G401.6 (cell line): Measurements from ENCODE around the gene JAM2.
"Not testable (repeated sequence)": the region's sequence is repeated elsewhere in the genome, so short reads cannot be mapped to it uniquely, and the experiment has no call there.

ENCODE experiments used
- FAIRE-seq: peaks from 2 replicates; lab custom pipeline; 2012; peaks lifted over from hg19 to GRCh38; lab: Jason Lieb, UNC

Gene JAM2

DNA sequence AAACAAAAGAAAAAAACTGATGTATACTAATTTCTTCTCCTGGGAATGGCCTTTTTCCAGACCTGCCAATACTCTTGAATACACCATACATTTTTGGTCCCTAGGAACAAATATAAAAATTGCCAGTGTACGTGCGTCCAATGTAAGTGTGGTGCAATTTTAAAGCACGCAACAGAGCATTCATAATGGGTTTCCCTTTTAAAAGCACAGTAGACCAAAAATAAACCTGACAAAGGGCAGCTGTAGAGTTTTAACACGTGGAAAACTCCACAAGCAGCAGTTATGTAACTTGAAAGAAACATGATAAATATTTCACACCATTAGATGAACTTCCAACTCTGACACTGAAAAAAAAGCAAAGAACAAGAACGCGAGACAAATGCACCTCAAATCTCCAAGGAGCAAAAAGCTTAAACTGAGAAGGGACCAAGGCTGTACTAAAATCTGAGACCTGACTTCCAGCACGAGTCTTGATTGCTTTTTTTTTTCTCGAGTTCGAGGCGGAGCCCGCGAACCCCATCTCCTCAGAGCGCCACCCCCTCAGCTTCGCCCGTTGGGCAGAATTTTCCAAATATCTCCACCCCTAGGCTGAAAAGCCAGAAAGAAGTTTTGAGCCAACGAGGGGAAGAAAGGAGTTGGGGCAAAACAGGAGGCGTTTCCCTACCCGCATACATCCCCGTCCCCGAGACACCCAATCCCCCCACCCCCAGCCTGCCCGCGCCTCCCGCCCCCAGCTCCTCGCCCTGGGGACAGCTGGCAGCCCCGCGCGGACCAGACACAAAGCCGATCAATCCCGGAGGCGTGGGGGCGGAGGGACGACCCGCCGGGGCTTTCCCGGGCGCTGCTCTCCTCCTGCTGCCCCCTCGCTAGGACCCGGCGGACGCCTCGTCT lies at the start of gene JAM2:
JAM2 (plus strand) TSS at position 599 of the 891 bp plus-strand sequence. CDS start 564 bp downstream, outside the sequence.
- no peak for FAIRE-seq

DNA sequence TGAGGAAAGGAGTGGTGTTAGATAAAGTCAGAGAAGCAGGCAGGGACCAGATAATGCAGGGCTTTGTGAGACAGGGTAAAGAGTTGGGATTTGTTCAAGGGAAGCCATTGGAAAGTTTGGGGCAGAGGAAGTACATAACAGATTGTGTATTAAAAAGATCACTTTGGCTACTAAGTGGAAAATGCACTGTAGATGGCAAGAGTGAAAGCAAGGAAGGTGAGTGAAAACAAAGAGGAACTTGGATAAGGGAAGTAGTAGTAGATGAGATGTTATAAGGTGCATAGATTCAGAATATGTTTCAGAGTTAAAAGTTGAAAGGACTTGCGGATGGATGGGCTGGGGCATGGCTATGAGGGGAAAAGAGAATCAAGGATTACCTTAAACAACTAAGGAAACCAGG lies 49.2 kb upstream of the JAM2 start:
- no peak for FAIRE-seq

DNA sequence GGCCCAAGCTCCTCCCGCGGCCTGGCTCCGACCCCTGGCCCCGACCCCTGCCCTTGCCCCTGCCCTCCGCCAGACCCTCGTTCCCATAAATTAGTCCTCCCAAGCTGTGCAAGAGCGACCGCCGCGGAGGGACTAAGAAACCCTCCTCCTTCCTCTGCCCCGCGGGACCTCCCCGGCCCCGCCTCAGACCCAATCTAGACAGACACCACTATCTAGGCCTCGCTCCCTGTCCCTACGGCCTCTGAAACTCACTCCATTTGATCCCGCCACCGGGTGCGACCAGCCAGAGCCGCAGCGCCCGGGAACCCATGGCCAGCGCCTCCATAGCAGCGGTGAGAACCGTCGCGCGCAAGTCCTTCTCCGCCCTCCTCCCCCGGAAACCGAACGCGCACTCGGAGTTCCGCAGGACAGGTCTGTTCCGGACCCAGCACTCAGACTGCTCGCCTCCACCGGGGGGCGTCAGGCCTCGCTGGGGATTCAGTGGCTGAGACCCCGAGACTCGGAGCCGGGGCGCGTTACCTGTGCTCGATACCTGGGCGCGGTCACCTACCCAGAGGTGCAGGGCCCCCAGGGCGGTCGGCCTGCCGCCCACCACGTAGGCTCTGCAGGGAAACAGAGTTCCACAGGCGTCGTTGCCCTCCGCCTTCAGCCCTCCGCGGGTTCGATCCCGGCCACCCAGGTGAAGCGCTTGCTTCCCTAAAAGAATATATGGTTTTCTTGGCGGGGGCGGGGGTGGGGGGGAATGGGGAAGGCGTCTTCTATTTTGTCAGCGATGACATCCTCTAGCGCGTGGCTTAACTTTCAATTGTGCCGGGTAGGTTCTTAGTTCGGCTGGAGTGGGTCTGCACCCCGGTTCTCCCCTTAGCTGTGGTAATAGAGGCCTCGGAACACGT lies 31.7 kb upstream of the JAM2 start, which contains the start of gene MRPL39:
MRPL39 (minus strand) TSS at position 331 of the 893 bp plus-strand sequence; CDS start at position 325, 6 bp downstream.
- FAIRE-seq: no peak

GRCh38 chr21:25608044-25608737 lies 30.9 kb upstream of the JAM2 start:
- peak; percentile 92 for FAIRE-seq

DNA sequence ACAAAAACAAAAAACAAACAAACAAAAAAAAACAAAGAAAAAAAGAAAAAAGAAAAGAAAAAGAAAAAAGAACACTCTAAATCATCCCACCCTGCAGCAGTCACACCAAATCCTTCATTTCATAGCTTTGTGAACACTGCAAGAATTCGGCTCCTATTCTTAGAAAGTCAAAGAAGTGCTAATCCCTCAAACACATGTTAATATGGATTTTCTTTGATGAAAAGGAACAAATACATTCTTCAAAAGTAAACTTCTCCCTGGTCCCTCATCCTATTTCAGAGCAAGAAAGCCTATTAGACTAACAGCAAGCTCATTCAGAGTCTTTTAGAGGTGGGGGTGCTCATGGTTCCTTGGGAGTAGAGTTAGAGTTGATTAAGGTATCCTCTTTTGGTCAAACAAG lies 24.6 kb upstream of the JAM2 start:
- FAIRE-seq: no peak

GRCh38 chr21:25615880-25616279 lies 23.2 kb upstream of the JAM2 start:
- no peak for FAIRE-seq

DNA sequence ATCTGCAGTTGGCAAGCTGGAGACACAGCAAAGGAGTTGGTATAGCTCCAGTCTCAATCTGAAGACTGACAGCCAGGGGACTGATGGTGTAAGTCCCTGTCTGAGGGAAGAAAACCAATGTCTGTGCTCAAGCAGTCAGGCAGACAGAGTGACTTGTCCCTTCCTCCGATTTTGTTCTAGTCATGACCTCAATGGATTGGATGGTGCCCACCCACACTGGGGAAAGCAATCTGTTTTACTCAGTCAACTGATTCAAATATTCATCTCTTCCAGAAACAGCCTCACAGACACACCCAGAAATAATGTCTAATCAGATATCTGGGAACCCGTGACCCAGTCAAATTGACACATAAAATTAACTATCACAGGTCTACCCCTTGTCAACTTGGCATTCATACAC lies 19.9 kb upstream of the JAM2 start:
- no peak for FAIRE-seq

DNA sequence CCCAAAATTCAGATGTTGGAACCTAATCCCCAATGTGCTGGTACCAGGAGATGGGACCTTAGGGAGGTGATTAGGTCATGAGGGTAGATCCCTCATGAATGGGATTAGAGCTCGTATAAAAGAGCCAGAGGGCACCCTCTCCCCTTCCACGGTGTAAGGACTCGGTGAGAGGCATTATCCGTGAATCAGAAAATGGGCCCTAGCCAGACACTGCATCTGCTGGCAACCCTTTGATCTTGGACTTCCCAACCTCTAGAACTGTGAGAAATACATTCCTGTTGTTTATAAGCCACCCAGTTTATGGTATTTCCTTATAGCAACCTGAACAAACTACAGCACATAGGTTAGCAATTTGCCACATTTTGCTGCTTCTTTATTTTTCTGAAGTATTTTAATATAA lies 14.5 kb upstream of the JAM2 start:
- no peak for FAIRE-seq

DNA sequence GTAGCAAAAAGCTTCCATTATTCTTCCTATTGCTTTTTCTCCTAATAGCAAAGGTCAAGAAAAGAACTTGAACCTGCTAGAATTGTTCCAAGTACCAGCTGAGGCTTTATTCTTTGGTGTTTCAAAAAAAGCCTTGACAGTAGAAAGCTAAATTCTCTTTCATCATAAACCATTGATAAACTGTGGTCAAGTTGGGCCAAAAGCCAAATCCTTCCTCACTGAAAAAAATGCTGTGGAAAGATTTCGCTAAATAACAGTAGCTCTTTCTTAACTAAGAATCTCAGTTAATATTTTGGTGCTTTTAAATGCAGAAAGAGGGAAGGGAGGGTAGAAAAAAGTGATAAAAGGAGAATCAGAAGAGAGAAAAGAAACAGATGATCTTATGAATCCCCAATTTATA lies 14.0 kb upstream of the JAM2 start:
- no peak for FAIRE-seq

DNA sequence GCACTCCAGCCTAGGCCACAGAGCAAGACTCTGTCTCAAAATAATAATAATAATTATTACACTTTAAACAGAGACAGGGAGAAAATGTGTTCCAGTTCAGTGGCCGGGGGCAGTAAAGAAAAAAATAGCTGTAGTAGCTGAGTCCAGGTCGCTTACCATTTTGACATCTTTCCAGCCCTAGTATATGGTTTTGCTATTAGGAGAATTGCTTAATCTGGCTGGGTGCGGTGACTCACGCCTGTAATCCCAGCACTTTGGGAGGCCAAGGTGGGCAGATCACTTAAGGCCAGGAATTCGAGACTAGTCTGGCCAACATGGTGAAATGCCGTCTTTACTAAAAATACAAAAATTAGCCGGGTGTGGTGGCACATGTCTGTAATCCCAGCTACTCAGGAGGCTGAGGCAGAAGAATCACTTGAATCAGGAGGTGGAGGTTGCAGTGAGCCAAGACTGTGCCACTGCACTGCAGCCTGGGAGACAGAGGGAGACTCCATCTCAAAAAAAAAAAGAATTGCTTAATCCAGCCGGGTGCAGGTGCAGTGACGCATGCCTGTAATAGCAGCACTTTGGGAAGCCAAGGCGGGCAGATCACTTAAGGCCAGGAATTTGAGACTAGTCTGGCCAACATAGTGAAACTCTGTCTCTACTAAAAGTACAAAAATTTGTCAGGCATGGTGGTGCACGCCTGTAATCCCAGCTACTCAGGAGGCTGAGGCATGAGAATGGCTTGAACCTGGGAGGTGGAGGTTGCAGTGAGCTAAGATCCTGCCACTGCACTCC lies 13.1 kb upstream of the JAM2 start:
- FAIRE-seq: not testable (repeated sequence)

- no peak for FAIRE-seq
Measured at GRCh38 chr21:25626757-25627156, 12.3 kb upstream of the JAM2 start.

- no peak for FAIRE-seq
Measured at GRCh38 chr21:25632296-25632695, 6.8 kb upstream of the JAM2 start.

- FAIRE-seq: no peak
Measured at GRCh38 chr21:25635310-25635709, 3.7 kb upstream of the JAM2 start.

GRCh38 chr21:25636727-25637126 lies 2.3 kb upstream of the JAM2 start:
- FAIRE-seq: no peak

- FAIRE-seq: no peak
Measured at GRCh38 chr21:25637851-25638659, 1.0 kb upstream of the JAM2 start.

- FAIRE-seq: no peak
Measured at GRCh38 chr21:25639551-25640201, 618 bp downstream of the JAM2 start.

- no peak for FAIRE-seq
Measured at GRCh38 chr21:25640202-25640942, 1.3 kb downstream of the JAM2 start.

- FAIRE-seq: no peak
Measured at GRCh38 chr21:25640943-25641292, 1.9 kb downstream of the JAM2 start.

DNA sequence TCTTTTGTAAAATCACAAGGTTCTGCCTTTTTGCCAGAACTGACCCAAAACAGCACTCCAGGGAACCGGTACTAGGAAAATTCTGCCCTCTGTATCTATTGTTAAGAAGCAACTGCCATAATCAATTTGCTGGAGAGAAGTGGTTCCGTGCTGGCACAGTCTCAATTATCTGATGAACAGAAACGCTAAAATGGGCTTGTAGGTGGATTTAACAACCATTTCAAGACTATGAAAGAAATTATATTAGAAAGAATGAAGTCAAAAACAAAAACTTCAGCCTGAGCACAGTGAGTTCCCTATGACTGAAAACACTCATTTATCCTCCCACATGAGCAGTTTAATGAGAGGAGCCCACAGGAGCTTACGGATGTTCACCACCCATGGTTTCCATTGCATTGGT lies 4.4 kb downstream of the JAM2 start:
- no peak for FAIRE-seq

- no peak for FAIRE-seq
Measured at GRCh38 chr21:25646474-25646873, 7.4 kb downstream of the JAM2 start.
